GM12878 (cell line): Measurements from ENCODE around the gene ATF7IP. TPM values are rescaled to one million over a fixed set of nuclear protein-coding genes. Genes with fewer than 3 reads are reported as not detected.

Experiments used
- BACH1 ChIP-seq: fragments of 450-650 bp; IDR thresholded peaks from 2 replicates; pipeline ENCODE4 v1.6.1; 2017; ENCODE audit warnings: mild to moderate bottlenecking, borderline replicate concordance
- E2F4 ChIP-seq: IDR thresholded peaks from 2 replicates; pipeline ENCODE4 v1.6.1; 2012; ENCODE audit warnings: low read depth, low read length, improper control_type of control experiment
- E4F1 ChIP-seq: fragments of 450-650 bp; IDR thresholded peaks from 2 replicates; pipeline ENCODE4 v1.6.1; 2018; ENCODE audit warnings: borderline replicate concordance, mild to moderate bottlenecking; ENCODE audit not compliant: partially characterized antibody
- KAT2A ChIP-seq: conservative IDR thresholded peaks from 2 replicates; pipeline ENCODE4 v1.6.1; 2011; ENCODE audit warnings: low read depth, low read length; ENCODE audit not compliant: control insufficient read depth
- PRDM15 ChIP-seq: fragments of 450-650 bp; formaldehyde crosslinking; IDR thresholded peaks from 2 replicates; pipeline ENCODE4 v1.4.0; 2020; ENCODE audit warnings: mild to moderate bottlenecking, moderate library complexity
- SIN3A ChIP-seq: IDR thresholded peaks from 2 replicates; pipeline ENCODE4 v1.6.1; 2012; ENCODE audit warnings: low read depth, low read length, improper control_type of control experiment
- SIX5 ChIP-seq: IDR thresholded peaks from 2 replicates; pipeline ENCODE4 v1.6.1; 2011; ENCODE audit warnings: mild to moderate bottlenecking, low read depth, low read length, moderate library complexity; ENCODE audit not compliant: severe bottlenecking
- TARDBP ChIP-seq: IDR thresholded peaks from 2 replicates; pipeline ENCODE4 v1.6.1; 2016; ENCODE audit warnings: borderline replicate concordance
- TCF12 ChIP-seq: IDR thresholded peaks from 2 replicates; pipeline ENCODE4 v1.6.1; 2011; ENCODE audit warnings: low read depth, mild to moderate bottlenecking, low read length
- USF2 ChIP-seq: IDR thresholded peaks from 2 replicates; pipeline ENCODE4 v1.6.1; 2011; ENCODE audit warnings: low read depth, low read length, improper control_type of control experiment, borderline replicate concordance
- polyA plus RNA-seq, 11 experiments: library from polyadenylated mRNA; depleted of rRNA in 4 of 11; unstranded in 6 of 11; stranded (reverse) in 5 of 11; fragments of >200 nt; fragmentation: Nextera tagmentation in 4 of 11; fragmentation: Illumina TruSeq in 1 of 11; extraction: Ambion mirVana in 4 of 11; extraction: Trizol in 1 of 11; gene quantifications; 1 replicate in 1 of 11; 2 replicates in 10 of 11; pipeline versions ENCODE4 v1.2.1 to v1.2.3, GENCODE V29; 2011 to 2016; ENCODE audit warnings: inconsistent platforms in 2 of 11, missing spikeins in 2 of 11, low read depth in 1 of 11
- total RNA-seq, 4 experiments: library from RNA; depleted of rRNA in 3 of 4; stranded (reverse); fragments of >200 nt in 3 of 4; fragmentation: Illumina TruSeq in 1 of 4; extraction: Trizol in 1 of 4; gene quantifications; 2 replicates each; pipeline versions ENCODE4 v1.2.1 to v1.2.3, GENCODE V29; 2013 to 2021
- TF ChIP-seq, protein P1 (sequence below): IDR thresholded peaks from 2 replicates; pipeline ENCODE4 v1.6.1; 2011; ENCODE audit warnings: borderline replicate concordance, low read depth, mild to moderate bottlenecking, moderate library complexity, low read length; ENCODE audit not compliant: insufficient read depth, poor library complexity, severe bottlenecking
- TF ChIP-seq, protein P2 (sequence below): IDR thresholded peaks from 2 replicates; pipeline ENCODE4 v1.6.1; 2012; ENCODE audit warnings: improper control_type of control experiment, low read depth, low read length; ENCODE audit not compliant: insufficient replicate concordance

Gene ATF7IP
- total and polyA plus RNA-seq, 10 of the 15 experiments (the other 5 are each of a cell fraction or from before 2014, with no cell fraction given) = 6.2 to 66.6 (median 29.3) TPM

GRCh38 chr12:14384783-14385638 lies 19.5 kb downstream of the ATF7IP start (continued):
- TF ChIP-seq USF2 (no peak), TCF12 (no peak), E2F4 (no peak), BACH1 (no peak), KAT2A (no peak), PRDM15 (CRISPR knock-in tag) (no peak), E4F1 (no peak), SIX5 (no peak), SIN3A (no peak), TARDBP (peak; percentile 24; the same call in 1 of the 2 replicates)
- TF ChIP-seq, protein P1, sequence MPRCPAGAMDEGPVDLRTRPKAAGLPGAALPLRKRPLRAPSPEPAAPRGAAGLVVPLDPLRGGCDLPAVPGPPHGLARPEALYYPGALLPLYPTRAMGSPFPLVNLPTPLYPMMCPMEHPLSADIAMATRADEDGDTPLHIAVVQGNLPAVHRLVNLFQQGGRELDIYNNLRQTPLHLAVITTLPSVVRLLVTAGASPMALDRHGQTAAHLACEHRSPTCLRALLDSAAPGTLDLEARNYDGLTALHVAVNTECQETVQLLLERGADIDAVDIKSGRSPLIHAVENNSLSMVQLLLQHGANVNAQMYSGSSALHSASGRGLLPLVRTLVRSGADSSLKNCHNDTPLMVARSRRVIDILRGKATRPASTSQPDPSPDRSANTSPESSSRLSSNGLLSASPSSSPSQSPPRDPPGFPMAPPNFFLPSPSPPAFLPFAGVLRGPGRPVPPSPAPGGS = no peak
- TF ChIP-seq, protein P2, sequence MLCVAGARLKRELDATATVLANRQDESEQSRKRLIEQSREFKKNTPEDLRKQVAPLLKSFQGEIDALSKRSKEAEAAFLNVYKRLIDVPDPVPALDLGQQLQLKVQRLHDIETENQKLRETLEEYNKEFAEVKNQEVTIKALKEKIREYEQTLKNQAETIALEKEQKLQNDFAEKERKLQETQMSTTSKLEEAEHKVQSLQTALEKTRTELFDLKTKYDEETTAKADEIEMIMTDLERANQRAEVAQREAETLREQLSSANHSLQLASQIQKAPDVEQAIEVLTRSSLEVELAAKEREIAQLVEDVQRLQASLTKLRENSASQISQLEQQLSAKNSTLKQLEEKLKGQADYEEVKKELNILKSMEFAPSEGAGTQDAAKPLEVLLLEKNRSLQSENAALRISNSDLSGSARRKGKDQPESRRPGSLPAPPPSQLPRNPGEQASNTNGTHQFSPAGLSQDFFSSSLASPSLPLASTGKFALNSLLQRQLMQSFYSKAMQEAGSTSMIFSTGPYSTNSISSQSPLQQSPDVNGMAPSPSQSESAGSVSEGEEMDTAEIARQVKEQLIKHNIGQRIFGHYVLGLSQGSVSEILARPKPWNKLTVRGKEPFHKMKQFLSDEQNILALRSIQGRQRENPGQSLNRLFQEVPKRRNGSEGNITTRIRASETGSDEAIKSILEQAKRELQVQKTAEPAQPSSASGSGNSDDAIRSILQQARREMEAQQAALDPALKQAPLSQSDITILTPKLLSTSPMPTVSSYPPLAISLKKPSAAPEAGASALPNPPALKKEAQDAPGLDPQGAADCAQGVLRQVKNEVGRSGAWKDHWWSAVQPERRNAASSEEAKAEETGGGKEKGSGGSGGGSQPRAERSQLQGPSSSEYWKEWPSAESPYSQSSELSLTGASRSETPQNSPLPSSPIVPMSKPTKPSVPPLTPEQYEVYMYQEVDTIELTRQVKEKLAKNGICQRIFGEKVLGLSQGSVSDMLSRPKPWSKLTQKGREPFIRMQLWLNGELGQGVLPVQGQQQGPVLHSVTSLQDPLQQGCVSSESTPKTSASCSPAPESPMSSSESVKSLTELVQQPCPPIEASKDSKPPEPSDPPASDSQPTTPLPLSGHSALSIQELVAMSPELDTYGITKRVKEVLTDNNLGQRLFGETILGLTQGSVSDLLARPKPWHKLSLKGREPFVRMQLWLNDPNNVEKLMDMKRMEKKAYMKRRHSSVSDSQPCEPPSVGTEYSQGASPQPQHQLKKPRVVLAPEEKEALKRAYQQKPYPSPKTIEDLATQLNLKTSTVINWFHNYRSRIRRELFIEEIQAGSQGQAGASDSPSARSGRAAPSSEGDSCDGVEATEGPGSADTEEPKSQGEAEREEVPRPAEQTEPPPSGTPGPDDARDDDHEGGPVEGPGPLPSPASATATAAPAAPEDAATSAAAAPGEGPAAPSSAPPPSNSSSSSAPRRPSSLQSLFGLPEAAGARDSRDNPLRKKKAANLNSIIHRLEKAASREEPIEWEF = no peak
